ENCODE results near the gene MUS81. TPM values are rescaled to one million over a fixed set of nuclear protein-coding genes. Genes with fewer than 3 reads are reported as not detected.
A peak's percentile ranks its signal among the peaks of the same experiment; 100 is the strongest.

MUS81 gene
- total RNA-seq, 3 donors from 2014 or later (not counting 1 experiment from before 2014, with no cell fraction given) = 71.6 to 93.4 (median 73.6) TPM

GRCh38 chr11:65873318-65874156, 13.3 kb downstream of the MUS81 start:
- Histone ChIP-seq H3K36me3 (ENCODE audit: control insufficient read depth, insufficient read depth, low read length) (no peaks in the 10 kb centered on the region), H3K27me3 (ENCODE audit: control insufficient read depth, insufficient read depth, low read length) (no peaks in the 10 kb centered on the region), H3K27ac (ENCODE audit: low read length) (peak overlapping the region; percentile 93), H3K4me1 (ENCODE audit: control insufficient read depth, insufficient read depth, low read length) (peaks cover 52% of the 10 kb centered on the region), H3K9me3 (ENCODE audit: control insufficient read depth, insufficient read depth, low read length) (no peaks in the 10 kb centered on the region), H3K4me3 (ENCODE audit: low read length) (peak overlapping the region; percentile 54)
- no peaks in the 10 kb centered on the region for H3K36me3 Mint-ChIP-seq
- peak; percentile 98 to 99 for DNase-seq
- no peak for TF ChIP-seq CTCF (IDR thresholded peaks at IDR 0.05)
- ATAC-seq = peak; percentile 95 to 99 (median 95)
- no peaks in the 10 kb centered on the region for H3K27me3 Mint-ChIP-seq (ENCODE audit: low read depth in 2 of 2)
- whole genome bisulfite sequencing (ENCODE audit: insufficient coverage) = 7% methylated on average over 53 of the region's 54 CpGs
- H3K9me3 Mint-ChIP-seq = no peaks in the 10 kb centered on the region
- peaks cover 29 to 38% of the 10 kb centered on the region in 2 donors for H3K4me1 Mint-ChIP-seq
- H3K27ac Mint-ChIP-seq = peak overlapping the region; percentile 92 to 97
- intact Hi-C loops (cut with micrococcal nuclease) = loop anchor here (2.0 kb wide), 1 partner anchor 15 kb away; the partner anchor contains the start of gene CFL1
- H3K4me3 Mint-ChIP-seq = peak overlapping the region; percentile 96

- Mint-ChIP-seq H3K27me3 (ENCODE audit: low read depth in 2 of 2) (no peaks in the 10 kb centered on the region), H3K27ac (peak within 1 kb of the TSS; percentile 85 to 95), H3K4me3 (peak within 1 kb of the TSS; percentile 90), H3K4me1 (peaks cover 41 to 62% of the 10 kb centered on the region in 2 donors), H3K9me3 (no peaks in the 10 kb centered on the region), H3K36me3 (no peaks in the 10 kb centered on the region)
- peaks cover 31% of the 10 kb centered on the region for H3K36me3 ChIP-seq (ENCODE audit: control insufficient read depth, insufficient read depth, low read length)
- 6% methylated on average over 7 of the region's 7 CpGs for WGBS (ENCODE audit: insufficient coverage)
- DNase-seq (peak; percentile 62 to 75), ATAC-seq (peak; percentile 60 to 72 (median 71))
- intact Hi-C loops (cut with micrococcal nuclease) = no loop called here
- TF ChIP-seq CTCF (IDR thresholded peaks at IDR 0.05) = no peak
- H3K4me1 ChIP-seq (ENCODE audit: control insufficient read depth, insufficient read depth, low read length) = peaks cover 74% of the 10 kb centered on the region
- H3K27me3 ChIP-seq (ENCODE audit: control insufficient read depth, insufficient read depth, low read length) = no peaks in the 10 kb centered on the region
- H3K4me3 ChIP-seq (ENCODE audit: low read length) = peak within 1 kb of the TSS; percentile 81
- H3K9me3 ChIP-seq (ENCODE audit: control insufficient read depth, insufficient read depth, low read length) = no peaks in the 10 kb centered on the region
- H3K27ac ChIP-seq (ENCODE audit: low read length) = peak within 1 kb of the TSS; percentile 82
These were observed 19.4 kb downstream of the MUS81 start, which contains the start of gene CTSW for GRCh38 chr11:65879617-65880016. CTSW (plus strand) TSS chr11:65879837; CDS start chr11:65879855, 18 bp downstream.

- no peaks in the 10 kb centered on the region for H3K36me3 Mint-ChIP-seq
- Histone ChIP-seq H3K9me3 (ENCODE audit: control insufficient read depth, insufficient read depth, low read length) (no peaks in the 10 kb centered on the region), H3K27me3 (ENCODE audit: control insufficient read depth, insufficient read depth, low read length) (no peaks in the 10 kb centered on the region), H3K4me1 (ENCODE audit: control insufficient read depth, insufficient read depth, low read length) (peaks cover 78% of the 10 kb centered on the region), H3K4me3 (ENCODE audit: low read length) (peak overlapping the region; percentile 81), H3K27ac (ENCODE audit: low read length) (peak overlapping the region; percentile 82), H3K36me3 (ENCODE audit: control insufficient read depth, insufficient read depth, low read length) (peaks cover 31% of the 10 kb centered on the region)
- H3K27ac Mint-ChIP-seq = peak overlapping the region; percentile 85 to 95
- no peak for TF ChIP-seq CTCF (IDR thresholded peaks at IDR 0.05)
- ATAC-seq = no peak
- H3K9me3 Mint-ChIP-seq = no peaks in the 10 kb centered on the region
- H3K4me1 Mint-ChIP-seq = peaks cover 42 to 66% of the 10 kb centered on the region in 2 donors
- intact Hi-C loops (cut with micrococcal nuclease) = no loop called here
- peak overlapping the region; percentile 90 for H3K4me3 Mint-ChIP-seq
- no peak for DNase-seq
- H3K27me3 Mint-ChIP-seq (ENCODE audit: low read depth in 2 of 2) = no peaks in the 10 kb centered on the region
- 25% methylated on average over 7 of the region's 7 CpGs for WGBS (ENCODE audit: insufficient coverage)
These were observed 19.8 kb downstream of the MUS81 start for GRCh38 chr11:65880027-65880426.
